Prostate gland (tissue), 2 donors: ENCODE data around the gene TMEM141.

ENCODE experiments used
- POLR2A ChIP-seq: fragments of 450-650 bp; IDR thresholded peaks from one replicate; pipeline ENCODE4 v1.6.1; 2016; ENCODE audit warnings: antibody characterized with exemption, mild to moderate bottlenecking
- TF ChIP-seq, protein P1 (sequence below), 4 experiments: fragments of 200-600 bp in 2 of 4; fragments of 450-650 bp in 2 of 4; sonication (generic) in 2 of 4; IDR thresholded peaks; 1 replicate in 3 of 4; 2 replicates in 1 of 4; pipeline ENCODE4 v1.5.1; 2016 to 2019; ENCODE audit warnings: antibody characterized with exemption in 4 of 4, mild to moderate bottlenecking in 2 of 4, moderate library complexity in 2 of 4

DNA sequence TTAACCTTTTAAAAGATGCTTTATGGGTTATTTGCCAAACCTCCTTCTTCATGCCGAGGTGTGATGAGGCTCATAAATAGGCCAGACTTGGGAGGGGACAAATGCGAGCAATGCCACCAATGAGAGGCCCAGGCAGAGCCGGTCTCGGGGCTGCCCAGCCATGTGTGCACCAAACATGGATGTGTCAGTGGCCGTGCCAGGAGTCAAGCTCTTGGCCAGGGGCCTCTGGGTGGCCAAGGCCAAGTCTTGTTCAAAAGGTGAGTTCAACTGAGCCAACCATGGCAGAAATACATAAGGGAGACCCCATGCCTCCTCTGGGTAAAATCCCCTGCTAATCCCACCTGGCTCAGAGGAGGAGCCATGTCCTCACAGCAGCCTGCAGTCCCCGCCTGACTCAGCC lies 16.0 kb upstream of the TMEM141 start:
- TF ChIP-seq, protein P1, sequence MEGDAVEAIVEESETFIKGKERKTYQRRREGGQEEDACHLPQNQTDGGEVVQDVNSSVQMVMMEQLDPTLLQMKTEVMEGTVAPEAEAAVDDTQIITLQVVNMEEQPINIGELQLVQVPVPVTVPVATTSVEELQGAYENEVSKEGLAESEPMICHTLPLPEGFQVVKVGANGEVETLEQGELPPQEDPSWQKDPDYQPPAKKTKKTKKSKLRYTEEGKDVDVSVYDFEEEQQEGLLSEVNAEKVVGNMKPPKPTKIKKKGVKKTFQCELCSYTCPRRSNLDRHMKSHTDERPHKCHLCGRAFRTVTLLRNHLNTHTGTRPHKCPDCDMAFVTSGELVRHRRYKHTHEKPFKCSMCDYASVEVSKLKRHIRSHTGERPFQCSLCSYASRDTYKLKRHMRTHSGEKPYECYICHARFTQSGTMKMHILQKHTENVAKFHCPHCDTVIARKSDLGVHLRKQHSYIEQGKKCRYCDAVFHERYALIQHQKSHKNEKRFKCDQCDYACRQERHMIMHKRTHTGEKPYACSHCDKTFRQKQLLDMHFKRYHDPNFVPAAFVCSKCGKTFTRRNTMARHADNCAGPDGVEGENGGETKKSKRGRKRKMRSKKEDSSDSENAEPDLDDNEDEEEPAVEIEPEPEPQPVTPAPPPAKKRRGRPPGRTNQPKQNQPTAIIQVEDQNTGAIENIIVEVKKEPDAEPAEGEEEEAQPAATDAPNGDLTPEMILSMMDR (IDR thresholded peaks at IDR 0.05): no peak
- TF ChIP-seq POLR2A: no peak
